Activated naive CD4-positive, alpha-beta T cell (primary cell): ENCODE measurements around the gene WDR47.
A peak's percentile ranks its signal among the peaks of the same experiment; 100 is the strongest.
"Not testable (repeated sequence)": the region's sequence is repeated elsewhere in the genome, so short reads cannot be mapped to it uniquely, and the experiment has no call there.

ENCODE experiments used
- DNase-seq, 4 experiments: peaks; one replicate each; lab custom pipeline; 2025; lab: John Stamatoyannopoulos, UW

The WDR47 gene

DNA sequence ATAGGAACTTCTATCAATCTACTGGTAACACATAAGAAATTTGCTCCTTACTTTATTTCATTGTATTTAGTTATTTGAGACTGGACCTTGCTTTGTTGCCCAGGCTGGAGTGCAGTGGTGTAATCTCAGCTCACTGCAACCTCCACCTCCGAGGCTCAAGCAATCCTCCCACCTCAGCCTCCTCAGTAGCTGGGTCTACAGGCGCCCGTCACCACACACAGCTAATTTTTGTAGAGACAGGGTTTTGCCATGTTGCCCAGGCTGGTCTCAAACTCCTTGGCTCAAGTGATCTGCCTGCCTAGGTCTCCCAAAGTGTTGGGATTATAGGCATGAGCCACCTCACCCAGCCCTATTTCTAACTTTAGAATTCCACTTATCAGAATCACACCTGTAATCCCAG lies 10.2 kb upstream of the WDR47 start:
- DNase-seq, result not testable (repeated sequence)

DNA sequence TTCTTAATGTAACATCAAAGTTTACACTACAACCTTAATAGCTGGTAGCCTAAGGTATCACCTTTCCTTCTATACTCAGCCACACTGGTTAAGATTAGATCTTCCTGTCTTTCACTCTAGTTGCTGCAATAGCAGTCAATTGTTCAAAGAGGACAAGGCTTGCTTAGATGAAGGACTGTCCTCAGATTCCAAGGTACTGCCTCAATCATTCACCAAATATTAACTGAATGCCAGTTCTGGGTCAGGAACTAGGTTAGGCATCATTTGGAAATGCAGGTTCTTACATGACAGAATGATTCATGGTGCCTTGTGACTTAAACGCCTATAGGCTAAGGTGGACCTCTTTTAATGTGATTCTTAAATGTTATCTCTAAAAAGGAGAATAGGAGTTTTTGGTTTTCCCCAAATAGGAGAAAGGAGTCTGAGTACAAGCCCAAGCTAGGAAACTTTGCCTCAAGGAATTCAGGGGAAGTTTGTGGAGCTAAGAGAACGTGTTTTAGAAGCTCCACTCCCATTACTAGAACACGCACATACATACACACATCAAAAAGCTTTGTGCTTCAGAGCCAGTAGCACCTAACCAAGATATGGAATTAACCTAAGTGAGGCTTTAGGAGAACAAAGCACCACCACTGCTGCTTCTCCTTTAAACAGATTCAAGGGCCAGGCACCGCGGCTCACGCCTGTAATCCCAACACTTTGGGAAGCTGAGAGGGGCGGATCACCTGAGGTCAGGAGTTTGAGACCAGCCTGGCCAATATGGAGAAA lies 8.5 kb upstream of the WDR47 start:
- no peak for DNase-seq

DNA sequence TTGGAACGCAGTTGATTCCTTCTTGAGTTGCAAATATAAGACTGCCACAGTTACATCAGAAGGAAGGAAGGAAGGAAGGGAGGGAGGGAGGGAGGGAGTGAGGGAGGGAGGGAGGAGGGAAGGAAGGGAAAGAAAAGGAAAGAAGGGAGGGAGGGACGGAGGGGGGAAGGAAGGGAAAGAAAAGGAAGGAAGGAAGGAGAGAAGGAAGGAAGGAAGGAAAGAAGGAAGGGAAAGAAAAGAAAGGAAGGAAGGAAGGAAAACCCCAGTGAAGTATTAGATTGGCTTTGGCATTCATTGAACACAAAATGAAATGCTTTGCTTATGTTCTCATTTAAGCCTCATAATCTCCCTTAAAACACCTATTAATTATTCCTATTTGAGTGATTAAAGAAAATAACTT lies 6.4 kb upstream of the WDR47 start:
- DNase-seq, result no peak

DNA sequence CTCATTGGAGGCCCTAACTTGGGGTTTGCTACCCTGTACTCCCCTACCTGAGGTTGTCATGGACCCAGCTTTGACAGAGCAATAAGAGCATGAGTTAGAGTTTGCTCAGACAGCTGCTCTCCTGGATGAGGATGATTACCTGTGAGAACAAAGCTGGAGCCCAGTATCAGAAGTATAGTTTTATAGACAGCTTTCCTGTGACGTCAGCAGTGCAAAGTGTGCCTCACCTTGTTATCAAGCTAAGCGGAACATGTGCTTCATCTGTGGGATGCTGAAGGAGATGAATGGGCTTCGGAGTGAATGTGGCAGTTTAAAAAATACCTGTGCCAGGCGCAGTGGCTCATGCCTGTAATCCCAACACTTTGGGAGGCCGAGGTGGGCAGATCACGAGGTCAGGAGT lies 5.4 kb upstream of the WDR47 start:
- DNase-seq, result no peak

DNA sequence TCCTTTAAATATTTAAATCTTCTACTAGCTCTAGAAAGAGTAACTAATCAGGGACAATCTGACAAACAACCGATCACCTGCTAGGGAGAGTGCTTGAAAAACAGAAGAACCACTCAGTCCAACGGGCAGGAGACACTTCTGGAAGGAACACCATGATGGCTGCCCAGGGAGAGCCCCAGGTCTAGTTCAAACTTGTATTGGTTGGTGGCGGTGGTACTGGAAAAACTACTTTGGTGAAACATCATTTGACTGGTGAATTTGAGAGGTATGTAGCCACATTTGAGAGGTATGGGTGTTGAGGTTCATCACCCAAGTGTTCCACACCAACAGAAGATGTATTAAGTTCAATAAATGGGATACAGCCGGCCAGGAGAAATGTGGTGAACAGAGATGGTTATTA lies 4.8 kb upstream of the WDR47 start:
- DNase-seq, result no peak

DNA sequence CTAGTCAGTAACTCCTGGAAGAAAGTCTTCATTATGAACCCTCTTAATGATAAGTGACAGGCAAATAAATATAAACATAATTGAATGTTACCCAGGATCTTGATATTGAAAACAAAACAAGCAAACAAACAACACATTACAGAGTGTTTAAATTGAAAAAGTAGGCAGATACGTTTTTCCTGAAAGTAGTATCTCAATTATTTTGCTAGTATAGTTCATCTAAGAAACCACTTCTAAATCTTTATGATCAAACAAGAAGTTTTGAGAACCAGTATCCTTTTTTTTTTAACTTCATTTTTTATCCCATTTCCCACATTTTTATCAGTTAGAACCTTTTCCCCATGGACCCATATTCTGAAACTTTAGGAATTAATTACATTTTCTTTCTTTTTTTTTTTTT lies 3.7 kb upstream of the WDR47 start:
- DNase-seq, result no peak

DNA sequence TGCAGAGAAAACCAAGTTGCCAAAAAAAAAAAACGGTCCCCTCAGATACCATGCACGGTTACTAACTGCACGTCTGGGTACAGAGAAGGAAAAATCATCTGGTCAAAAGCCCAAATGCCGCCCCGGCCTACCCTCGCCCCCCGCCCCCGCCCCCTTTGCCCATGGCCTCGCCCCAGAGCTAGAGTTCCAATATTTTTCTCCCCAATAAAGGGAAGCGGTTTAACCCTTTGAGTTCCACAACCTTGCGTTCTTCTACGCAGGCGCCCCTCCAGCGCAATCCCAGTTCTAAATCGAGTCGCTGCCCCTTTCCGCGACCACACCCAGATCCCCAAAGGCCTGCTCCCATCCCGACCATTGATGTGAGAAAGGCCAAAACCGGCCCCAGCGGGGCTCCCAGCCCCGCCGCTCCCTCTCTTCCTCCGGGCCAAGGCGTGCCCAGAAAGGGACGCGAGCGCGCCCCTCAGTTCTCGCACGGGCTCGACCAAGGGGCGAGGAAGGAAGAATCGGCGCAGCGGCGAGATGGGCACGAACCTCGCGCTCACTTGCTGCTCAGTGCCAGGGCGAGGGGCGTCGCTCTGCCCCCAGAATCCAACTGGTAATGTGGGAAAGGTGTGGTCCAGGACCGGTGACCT lies 797 bp downstream of the WDR47 start:
- DNase-seq, result peak in 2 of 4 experiments; percentile 35

DNA sequence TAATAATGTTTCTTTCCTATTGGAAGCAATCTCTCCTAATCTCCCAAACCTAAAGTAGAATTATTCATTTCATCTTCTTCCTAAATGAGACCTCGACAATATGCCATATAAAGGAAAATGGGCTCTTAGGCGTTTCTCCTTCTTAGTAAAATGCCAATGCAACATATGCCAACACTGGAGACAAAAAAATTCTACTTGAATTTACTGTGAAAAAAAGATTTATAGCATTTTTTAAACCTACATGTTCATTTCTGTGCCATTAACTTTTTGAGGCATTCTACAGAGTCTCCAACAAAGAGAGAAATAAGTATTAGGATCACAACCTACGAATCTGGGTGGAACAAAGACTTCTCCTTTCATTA lies 1.3 kb downstream of the WDR47 start:
- DNase-seq, result no peak

DNA sequence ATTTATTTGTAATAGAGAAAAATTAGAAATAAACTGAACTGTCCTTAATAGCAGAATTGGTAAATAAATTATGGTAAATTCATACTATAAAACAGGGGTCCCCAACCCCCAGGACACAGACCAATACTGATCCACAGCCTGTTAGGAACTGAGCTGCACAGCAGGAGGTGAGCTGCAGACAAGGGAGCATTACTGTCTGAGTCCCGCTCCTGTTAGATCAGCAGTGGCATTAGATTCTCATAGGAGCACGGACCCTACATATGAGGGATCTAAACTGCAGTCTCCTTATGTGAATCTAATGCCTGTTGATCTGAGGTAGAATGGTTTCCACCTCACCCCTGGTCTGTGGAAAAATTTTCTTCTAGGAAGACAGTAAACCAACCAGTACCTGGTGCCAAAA lies 7.5 kb downstream of the WDR47 start:
- DNase-seq, result no peak

DNA sequence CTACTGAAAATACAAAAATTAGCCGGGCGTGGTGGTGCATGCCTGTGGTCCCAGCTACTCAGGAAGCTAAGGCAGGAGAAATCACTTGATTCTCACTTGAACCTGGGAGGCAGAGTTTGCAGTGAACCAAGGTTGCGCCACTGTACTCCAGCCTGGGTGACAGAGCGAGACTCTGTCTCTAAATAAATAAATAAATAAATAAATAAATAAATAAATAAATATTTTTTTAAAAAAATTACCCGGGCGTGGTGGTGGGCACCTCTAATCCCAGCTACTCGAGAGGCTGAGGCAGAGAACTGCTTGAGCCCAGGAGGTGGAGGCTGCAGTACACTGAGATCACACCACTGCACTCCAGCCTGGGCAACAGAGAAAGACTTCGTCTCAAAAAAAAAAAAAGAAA lies 12.4 kb downstream of the WDR47 start:
- not testable (repeated sequence) for DNase-seq

DNA sequence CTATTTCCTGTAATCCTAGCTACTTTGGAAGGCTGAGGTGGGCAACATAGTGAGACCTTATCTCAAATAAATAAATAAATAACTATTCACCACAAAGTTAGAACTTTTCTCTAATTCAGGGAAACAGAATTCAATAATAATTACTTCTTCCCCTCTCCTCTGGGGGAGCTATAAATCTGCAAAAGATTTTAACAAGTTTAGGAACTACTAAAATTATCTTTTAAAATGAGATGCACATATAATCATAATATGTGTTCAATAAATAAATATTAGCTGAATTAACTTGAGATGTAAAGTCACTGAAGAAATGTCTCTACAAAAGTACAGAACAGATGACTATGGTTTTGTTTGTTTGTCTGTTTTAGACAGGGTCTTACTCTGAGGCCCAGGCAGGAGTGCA lies 14.1 kb downstream of the WDR47 start:
- no peak for DNase-seq

DNA sequence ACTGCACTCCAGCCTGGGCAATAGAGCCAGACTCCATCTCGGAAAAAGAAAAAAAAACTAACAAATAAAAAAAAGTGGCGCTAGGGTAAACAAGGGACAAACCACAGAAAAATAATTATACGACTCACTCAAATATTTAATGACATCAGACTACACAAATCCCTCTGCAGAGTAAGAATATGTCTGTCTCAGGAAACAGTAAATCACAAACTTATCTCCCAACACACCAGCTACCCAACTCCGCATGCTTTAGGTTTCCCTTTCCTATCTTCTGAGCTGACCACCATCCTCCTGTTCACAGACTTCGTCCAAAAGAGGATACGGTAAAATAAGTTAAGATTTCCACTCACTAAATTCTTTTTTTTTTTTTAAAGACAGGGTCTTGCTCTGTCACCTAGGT lies 16.2 kb downstream of the WDR47 start:
- no peak for DNase-seq

DNA sequence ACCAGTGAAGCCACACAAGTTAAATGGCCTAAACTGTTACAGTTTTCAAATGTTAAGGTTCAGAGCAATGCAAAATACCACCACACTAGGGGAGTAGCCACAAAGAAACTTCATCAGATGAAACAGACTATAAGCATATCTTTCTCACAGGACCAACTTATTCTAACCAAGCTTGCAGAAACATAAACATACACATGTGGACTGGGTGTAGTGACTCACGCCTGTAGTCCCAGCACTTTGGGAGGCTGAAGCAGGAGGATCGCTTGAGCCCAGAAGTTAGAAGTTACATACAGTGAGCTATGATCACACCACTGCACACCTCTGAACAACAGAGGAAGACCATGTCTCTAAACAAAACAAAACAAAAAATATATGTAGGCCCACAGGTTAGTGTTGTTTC lies 17.3 kb downstream of the WDR47 start:
- no peak for DNase-seq

DNA sequence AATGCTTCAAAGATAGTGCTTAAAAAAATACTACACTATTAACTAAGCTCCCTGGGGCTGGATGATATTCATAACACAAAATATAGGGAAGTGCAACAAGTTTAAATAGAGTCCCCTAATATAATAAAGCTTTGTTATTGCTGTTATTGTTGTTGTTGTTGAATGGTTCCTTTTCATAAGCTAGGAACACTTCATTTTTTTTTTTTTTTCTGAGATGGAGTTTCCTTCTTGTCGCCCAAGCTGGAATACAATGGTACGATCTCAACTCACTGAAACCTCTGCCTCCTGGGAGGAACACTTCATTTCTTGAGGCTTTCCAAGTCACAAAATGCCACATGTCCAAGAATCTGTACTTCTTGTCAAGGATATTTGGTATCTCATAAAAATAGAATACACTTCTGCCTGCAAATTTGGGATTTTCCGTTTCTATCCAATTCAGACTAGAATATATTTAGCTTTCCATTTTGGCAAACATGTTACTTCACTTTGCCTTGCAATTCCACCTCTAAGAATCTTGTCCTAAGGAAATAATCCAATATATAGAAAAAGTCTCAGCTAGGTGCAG lies 21.1 kb downstream of the WDR47 start:
- DNase-seq, result no peak

DNA sequence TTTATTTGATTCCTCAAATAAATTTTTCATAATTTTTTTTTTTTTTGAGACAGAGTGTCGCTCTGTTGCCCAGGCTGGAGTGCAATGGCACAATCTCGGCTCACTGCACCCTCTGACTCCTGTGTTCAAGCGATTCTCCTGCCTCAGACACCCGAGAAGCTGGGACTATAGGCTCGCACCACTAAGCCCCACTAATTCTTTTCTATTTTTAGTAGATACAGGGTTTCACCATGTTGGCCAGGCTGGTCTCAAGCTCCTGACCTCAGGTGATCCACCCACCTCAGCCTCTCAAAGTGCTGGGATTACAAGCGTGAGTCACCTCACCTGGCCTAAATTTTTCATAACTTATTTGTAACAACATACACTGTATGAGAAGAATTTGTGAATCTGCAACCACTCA lies 24.2 kb downstream of the WDR47 start:
- DNase-seq, result not testable (repeated sequence)

DNA sequence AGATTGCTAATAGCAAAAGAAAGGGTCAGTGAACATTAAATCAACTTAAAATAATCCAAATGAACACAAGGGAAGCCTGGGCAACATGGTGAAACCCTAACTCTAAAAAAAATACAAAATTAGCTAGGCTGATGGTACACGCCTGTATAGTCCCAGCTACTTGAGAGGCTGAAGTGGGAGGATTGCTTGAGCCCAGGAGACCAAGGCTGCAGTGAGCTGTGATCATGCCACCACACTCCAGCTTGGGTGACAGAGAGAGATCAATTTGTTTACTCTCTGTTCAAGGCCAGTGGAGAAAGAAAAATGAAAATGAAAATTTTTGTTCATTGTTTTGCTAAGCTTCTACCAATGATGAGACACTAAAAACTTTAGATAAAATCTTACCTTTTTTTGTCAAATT lies 24.8 kb downstream of the WDR47 start:
- DNase-seq, result no peak

DNA sequence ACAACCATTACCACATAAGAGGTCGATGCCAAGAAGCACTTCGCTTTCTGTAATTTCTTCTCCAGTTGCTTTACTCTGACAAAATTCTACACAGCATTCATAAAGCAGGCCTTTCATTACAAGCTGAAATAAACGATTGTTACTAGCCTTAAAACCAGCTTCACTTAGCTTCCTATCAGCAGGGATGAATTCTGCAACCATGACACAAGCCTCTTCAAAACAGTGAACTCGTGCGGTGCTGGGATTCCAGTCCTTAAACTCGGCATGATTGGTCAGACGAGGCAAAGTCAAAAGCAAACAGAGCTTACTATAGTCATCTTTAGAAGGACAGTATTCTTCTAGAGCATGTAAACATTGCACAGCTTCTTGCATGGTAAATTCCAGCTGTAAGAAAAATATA lies 30.6 kb downstream of the WDR47 start:
- no peak for DNase-seq

DNA sequence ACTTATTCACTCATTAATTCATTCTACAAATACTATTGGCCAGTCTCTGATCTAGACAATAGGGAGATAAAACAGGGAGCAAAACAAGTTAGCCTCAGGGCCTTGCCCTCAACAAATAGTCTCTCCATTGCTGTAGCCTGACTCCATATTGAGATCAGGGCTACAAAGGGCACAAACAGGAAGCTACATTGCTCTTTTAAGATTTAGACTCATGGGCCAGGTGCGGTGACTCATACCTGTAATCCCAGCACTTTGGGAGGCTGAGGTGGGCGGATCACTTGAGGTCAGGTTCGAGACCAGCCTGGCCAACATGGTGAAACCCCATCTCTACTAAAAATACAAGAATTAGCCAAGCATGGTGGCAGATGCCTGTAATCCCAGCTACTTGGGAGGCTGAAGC lies 45.3 kb downstream of the WDR47 start:
- not testable (repeated sequence) for DNase-seq

DNA sequence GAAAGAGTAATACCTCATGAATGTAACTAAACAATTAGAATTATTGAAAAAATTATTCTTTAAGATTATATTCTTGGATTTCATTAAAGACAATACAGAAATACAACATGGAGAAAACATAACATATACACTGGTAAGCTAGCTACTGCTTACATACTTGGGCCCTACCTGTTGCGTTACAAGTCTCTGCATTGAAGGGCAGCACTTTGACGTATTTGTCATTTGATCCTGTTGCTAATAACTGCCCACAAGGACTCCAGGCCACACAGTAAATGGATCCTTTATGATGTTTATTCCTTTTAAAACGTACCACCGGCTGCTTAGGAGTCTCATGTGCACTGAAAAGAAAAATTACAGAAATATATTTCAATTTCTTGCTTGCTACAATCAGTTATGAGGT lies 58.8 kb downstream of the WDR47 start:
- DNase-seq, result no peak

DNA sequence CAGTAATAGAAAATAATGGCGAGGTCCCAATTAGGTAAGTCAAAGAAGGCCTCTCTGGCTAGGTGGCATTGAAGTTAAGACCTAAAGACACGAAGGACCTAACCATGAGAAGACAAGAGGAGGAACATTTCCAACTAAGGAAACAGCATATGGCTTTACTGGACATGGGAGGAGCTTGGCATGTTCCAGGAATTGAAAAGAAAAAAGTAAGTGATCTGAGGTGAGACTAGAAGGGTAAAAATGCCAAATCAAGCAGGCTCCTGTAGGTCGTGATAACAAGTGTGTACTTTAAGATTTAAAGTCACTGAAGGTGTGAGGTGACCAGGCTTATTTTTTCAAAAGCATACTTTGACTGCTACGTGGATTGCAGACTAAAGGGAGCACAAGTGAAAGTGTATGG lies 65.2 kb downstream of the WDR47 start:
- no peak for DNase-seq

DNA sequence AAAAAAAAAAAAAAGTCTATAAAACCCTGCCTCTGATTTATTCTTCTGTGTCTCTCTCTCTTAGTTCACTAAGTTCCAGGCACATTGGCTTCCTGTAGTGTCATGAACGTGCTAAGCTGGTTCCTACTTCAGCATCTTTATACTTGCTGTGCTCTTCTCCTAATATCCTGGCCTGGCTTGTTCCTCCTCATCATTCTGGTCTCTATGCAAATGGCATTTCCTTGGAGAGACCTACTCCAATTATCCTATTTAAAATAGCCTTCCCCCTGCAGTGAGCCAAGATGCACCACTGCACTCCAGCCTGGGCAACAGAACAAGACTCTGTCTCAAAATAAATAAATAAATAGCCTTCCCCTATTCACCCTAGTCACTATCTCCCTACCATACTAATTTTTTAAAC lies 69.0 kb downstream of the WDR47 start:
- no peak for DNase-seq

DNA sequence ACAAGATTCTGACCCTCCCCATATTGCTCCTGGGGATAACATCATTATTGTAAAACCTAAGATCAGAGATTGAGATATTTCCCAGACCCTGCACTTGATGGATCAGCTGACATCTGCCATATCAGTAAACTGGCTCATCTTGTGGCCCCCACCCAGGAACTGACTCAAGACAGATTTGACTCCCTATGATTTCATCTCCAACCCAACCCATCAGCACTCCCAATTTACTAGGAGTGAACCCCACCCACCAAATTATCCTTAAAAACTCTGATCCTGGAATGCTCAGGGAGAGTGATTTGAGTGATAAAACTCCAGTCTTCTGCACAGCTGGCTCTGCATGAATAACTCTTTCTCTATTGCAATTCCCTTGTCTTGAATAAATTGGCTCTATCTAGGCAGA lies 72.6 kb downstream of the WDR47 start:
- DNase-seq, result no peak

DNA sequence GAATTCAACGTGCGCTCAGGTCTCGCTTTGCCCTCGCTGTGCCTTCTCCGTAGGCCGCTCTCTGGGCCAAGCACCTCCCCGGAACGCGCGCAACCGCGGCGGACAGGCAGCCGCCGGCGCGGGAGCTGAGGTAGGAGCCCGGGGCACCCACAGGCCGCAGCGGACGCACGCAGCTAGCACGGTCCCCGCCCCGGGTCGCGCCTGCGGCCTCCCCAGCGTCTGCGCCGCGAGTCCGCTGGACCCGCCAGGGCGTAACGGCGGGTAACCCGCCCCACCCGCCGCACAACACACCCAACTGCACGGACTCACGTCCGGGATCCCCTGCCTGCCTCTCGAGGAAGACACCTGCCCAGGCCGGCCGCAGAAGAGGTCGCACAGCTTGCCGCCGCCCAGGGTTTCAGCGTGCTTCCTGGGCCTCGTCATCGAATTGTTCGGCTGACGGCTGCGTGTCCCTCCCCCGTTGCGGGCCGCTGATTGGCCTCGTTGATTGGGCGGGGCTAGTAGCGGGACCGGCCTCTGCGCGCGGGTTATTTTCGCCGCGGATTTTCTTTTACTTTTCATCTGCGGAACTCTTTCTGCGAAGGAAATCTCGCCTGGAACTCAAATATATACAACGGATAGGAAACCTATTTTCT lies 78.7 kb downstream of the WDR47 start, which contains the start of gene CLCC1:
Gene CLCC1, minus strand, starts transcription at position 433 of the 635 bp plus-strand sequence. CDS start 13,047 bp downstream, outside the sequence.
- peak; percentile 75 to 85 (median 80) for DNase-seq
